KMS-11 (cell line): ENCODE data around the gene IGFLR1.

Experiments used
- H2AFZ ChIP-seq: fragments of 200-600 bp; sonication (generic); 2 replicates; pipeline ENCODE4 v1.6.1; 2016; ENCODE audit warnings: antibody characterized with exemption, mixed run types, low read depth
- H3K27ac ChIP-seq: fragments of 200-600 bp; sonication (generic); 2 replicates; pipeline ENCODE4 v1.6.1; 2016; ENCODE audit warnings: mild to moderate bottlenecking, mixed run types
- H3K27me3 ChIP-seq: fragments of 200-600 bp; sonication (generic); 2 replicates; pipeline ENCODE4 v1.6.1; 2017; ENCODE audit warnings: mild to moderate bottlenecking, low read depth, mixed run types, moderate library complexity; ENCODE audit not compliant: insufficient read depth
- H3K36me3 ChIP-seq: fragments of 200-600 bp; sonication (generic); 2 replicates; pipeline ENCODE4 v1.6.1; 2017; ENCODE audit warnings: mild to moderate bottlenecking, mixed run types; ENCODE audit not compliant: insufficient read depth
- H3K4me1 ChIP-seq: fragments of 200-600 bp; sonication (generic); 2 replicates; pipeline ENCODE4 v1.6.1; 2016; ENCODE audit warnings: mild to moderate bottlenecking, low read depth, mixed run types; ENCODE audit not compliant: poor library complexity, severe bottlenecking
- H3K4me2 ChIP-seq: fragments of 200-600 bp; sonication (generic); 2 replicates; pipeline ENCODE4 v1.7.0; 2016; ENCODE audit warnings: mild to moderate bottlenecking, mixed run types
- H3K4me3 ChIP-seq: fragments of 200-600 bp; sonication (generic); IDR thresholded peaks from 2 replicates; pipeline ENCODE4 v1.6.1; 2017; ENCODE audit warnings: low read depth, low read length, mixed read lengths; ENCODE audit not compliant: insufficient read depth
- H3K79me2 ChIP-seq: fragments of 200-600 bp; sonication (generic); 2 replicates; pipeline ENCODE4 v1.6.1; 2016; ENCODE audit warnings: low read depth, mixed run types; ENCODE audit not compliant: insufficient read depth
- H3K9ac ChIP-seq: fragments of 200-600 bp; sonication (generic); 2 replicates; pipeline ENCODE4 v1.6.1; 2016; ENCODE audit warnings: mild to moderate bottlenecking, mixed run types
- H4K20me1 ChIP-seq: fragments of 200-600 bp; sonication (generic); 2 replicates; pipeline ENCODE4 v1.6.1; 2016; ENCODE audit warnings: mild to moderate bottlenecking, mixed run types; ENCODE audit not compliant: insufficient read depth
- TF ChIP-seq, protein P1 (sequence below): fragments of 200-600 bp; sonication (generic); conservative IDR thresholded peaks from 2 replicates; pipeline ENCODE4 v1.6.1; 2017; ENCODE audit warnings: low read depth, mild to moderate bottlenecking, antibody characterized with exemption, low read length, moderate library complexity, mixed read lengths

The IGFLR1 gene

DNA sequence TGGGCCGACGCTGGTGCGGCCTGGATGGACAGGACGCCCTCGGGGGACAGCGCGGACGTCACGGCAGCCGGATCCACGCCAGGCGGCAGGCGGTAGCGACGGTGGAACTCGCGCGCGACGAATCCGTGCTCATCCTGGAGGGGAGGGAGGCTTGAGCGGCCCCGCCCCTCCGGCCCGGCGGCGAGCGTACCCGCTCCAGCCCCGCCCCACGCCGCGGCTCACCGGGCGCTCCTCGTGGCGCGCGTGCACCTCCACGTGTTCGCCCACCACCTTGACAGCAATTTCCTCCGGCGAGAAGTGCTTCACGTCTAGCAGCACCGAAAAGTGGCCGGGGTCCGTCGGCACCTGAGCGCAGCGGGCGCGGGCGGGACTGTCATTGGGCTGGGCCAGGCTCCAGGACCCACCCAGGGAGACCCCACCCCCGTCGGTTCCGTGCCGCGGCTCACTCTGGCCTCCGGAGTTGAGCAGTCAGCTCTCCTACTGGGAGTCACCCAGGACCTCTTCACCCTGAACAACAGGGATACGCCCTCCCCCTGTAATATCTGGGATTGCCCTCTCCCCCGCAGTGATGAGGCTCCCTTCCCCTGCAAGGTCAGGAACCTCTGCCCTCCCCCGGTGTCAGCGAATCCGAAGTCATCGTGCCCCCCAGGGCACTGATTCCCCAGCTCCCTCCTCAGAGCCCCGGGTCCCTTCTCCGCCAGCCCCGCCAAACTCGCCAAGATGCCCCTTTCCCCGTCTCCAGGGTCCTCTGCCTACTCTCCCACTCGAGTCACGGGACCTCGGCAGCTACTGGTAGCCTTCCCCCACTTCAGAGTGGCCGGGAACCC lies 13.5 kb upstream of the IGFLR1 start:
- H2AFZ ChIP-seq: no peak overlapping the region
- no peak overlapping the region for H3K9ac ChIP-seq
- no peaks in the 10 kb centered on the region for H3K27me3 ChIP-seq
- TF ChIP-seq, protein P1, sequence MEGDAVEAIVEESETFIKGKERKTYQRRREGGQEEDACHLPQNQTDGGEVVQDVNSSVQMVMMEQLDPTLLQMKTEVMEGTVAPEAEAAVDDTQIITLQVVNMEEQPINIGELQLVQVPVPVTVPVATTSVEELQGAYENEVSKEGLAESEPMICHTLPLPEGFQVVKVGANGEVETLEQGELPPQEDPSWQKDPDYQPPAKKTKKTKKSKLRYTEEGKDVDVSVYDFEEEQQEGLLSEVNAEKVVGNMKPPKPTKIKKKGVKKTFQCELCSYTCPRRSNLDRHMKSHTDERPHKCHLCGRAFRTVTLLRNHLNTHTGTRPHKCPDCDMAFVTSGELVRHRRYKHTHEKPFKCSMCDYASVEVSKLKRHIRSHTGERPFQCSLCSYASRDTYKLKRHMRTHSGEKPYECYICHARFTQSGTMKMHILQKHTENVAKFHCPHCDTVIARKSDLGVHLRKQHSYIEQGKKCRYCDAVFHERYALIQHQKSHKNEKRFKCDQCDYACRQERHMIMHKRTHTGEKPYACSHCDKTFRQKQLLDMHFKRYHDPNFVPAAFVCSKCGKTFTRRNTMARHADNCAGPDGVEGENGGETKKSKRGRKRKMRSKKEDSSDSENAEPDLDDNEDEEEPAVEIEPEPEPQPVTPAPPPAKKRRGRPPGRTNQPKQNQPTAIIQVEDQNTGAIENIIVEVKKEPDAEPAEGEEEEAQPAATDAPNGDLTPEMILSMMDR: no peak
- H3K36me3 ChIP-seq: no peaks in the 10 kb centered on the region
- H3K4me3 ChIP-seq: no peak overlapping the region
- H3K4me2 ChIP-seq: no peak overlapping the region
- no peak overlapping the region for H3K27ac ChIP-seq
- no peaks in the 10 kb centered on the region for H4K20me1 ChIP-seq
- peaks cover 16% of the 10 kb centered on the region for H3K4me1 ChIP-seq
- peaks cover 12% of the 10 kb centered on the region; the same call in 1 of the 2 replicates for H3K79me2 ChIP-seq

DNA sequence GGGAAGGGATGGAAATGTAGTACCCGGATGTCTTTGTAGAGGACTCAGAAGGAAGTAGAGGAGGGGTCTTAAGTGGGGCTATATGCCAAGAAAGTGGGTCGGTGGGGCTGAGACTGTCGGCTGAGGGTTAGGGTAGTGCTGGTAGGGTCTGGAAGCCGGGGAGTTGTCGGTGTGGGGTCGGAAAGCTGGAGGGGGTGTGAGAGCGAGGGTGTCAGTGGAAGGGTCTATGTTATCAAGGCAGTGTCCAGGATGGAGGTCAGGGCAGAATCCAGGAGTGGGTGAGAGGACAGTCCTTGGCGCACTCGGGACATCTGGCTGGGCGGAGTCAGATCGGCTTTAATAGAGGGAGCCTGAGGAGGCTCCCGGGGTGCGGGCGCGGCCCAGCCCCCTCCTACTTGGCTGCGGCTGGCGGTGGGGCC lies 12.9 kb upstream of the IGFLR1 start:
- Histone ChIP-seq H3K79me2 (peaks cover 12% of the 10 kb centered on the region; the same call in 1 of the 2 replicates), H3K36me3 (no peaks in the 10 kb centered on the region), H3K27me3 (no peaks in the 10 kb centered on the region), H3K4me1 (peaks cover 16% of the 10 kb centered on the region), H2AFZ (no peak overlapping the region), H3K27ac (no peak overlapping the region), H3K9ac (no peak overlapping the region), H4K20me1 (no peaks in the 10 kb centered on the region), H3K4me2 (no peak overlapping the region), H3K4me3 (no peak overlapping the region)
- TF ChIP-seq, protein P1: no peak

GRCh38 chr19:35754370-35755130 lies 12.3 kb upstream of the IGFLR1 start:
- no peak overlapping the region for H3K27ac ChIP-seq
- H3K36me3 ChIP-seq: no peaks in the 10 kb centered on the region
- H3K4me3 ChIP-seq: no peak overlapping the region
- no peak overlapping the region for H2AFZ ChIP-seq
- H3K79me2 ChIP-seq: peaks cover 11% of the 10 kb centered on the region; the same call in 1 of the 2 replicates
- no peaks in the 10 kb centered on the region for H4K20me1 ChIP-seq
- no peaks in the 10 kb centered on the region for H3K27me3 ChIP-seq
- H3K4me1 ChIP-seq: peaks cover 16% of the 10 kb centered on the region
- no peak overlapping the region for H3K4me2 ChIP-seq
- H3K9ac ChIP-seq: no peak overlapping the region
- TF ChIP-seq, protein P1: no peak

- H3K4me1 ChIP-seq: peaks cover 16% of the 10 kb centered on the region
- H3K36me3 ChIP-seq: no peaks in the 10 kb centered on the region
- H3K79me2 ChIP-seq: peaks cover 8% of the 10 kb centered on the region; the same call in 1 of the 2 replicates
- H3K4me3 ChIP-seq: no peak overlapping the region
- H3K4me2 ChIP-seq: no peak overlapping the region
- no peaks in the 10 kb centered on the region for H3K27me3 ChIP-seq
- H4K20me1 ChIP-seq: no peaks in the 10 kb centered on the region
- TF ChIP-seq, protein P1: no peak
- H3K27ac ChIP-seq: no peak overlapping the region
- no peak overlapping the region for H2AFZ ChIP-seq
- H3K9ac ChIP-seq: no peak overlapping the region
Observed at GRCh38 chr19:35753634-35754369, 11.6 kb upstream of the IGFLR1 start.
